Frontal cortex (tissue), 4 donors: ENCODE results near the gene TUBB2A. TPM values are rescaled to one million over a fixed set of nuclear protein-coding genes. Genes with fewer than 3 reads are reported as not detected.
"Not testable (repeated sequence)": the region's sequence is repeated elsewhere in the genome, so short reads cannot be mapped to it uniquely, and the experiment has no call there.

Source experiments
- DNase-seq, 2 donors: peaks; one replicate each; pipeline ENCODE4 v3.0.0; 2012; ENCODE audit warnings: low spot score in 2 of 2
- FAIRE-seq: peaks from 2 replicates; lab custom pipeline; 2012; peaks lifted over from hg19 to GRCh38; lab: Jason Lieb, UNC
- total RNA-seq: library from RNA; depleted of rRNA; stranded (reverse); fragments of >200 nt; gene quantifications from one replicate; pipeline ENCODE4 v1.2.3, GENCODE V29; 2014
- donor health status: control.
- donor health status: control.
- donor health status: control.

TUBB2A gene
- total RNA-seq, 1 donor from 2014 or later, result 1,551 TPM

- FAIRE-seq (no peak), DNase-seq (no peak)
Observed at GRCh38 chr6:3183066-3183465, 25.7 kb upstream of the TUBB2A start.

GRCh38 chr6:3181105-3181504, 23.8 kb upstream of the TUBB2A start:
- FAIRE-seq, result no peak
- DNase-seq, result no peak

- not testable (repeated sequence) for FAIRE-seq, DNase-seq
Observed at GRCh38 chr6:3179945-3180344, 22.6 kb upstream of the TUBB2A start.

- DNase-seq, FAIRE-seq: not testable (repeated sequence)
Observed at GRCh38 chr6:3178666-3179065, 21.3 kb upstream of the TUBB2A start.

GRCh38 chr6:3176562-3177355, 19.4 kb upstream of the TUBB2A start:
- DNase-seq (peak in 1 of 2 donors; percentile 58), FAIRE-seq (no peak)

- DNase-seq, result no peak
- FAIRE-seq, result no peak
Observed at GRCh38 chr6:3175715-3176402, 18.5 kb upstream of the TUBB2A start.

- not testable (repeated sequence) for DNase-seq, FAIRE-seq
Observed at GRCh38 chr6:3173636-3174089, 16.3 kb upstream of the TUBB2A start.

- DNase-seq, FAIRE-seq: not testable (repeated sequence)
Observed at GRCh38 chr6:3172789-3173188, 15.4 kb upstream of the TUBB2A start.

- DNase-seq, FAIRE-seq: not testable (repeated sequence)
Observed at GRCh38 chr6:3171313-3172175, 14.2 kb upstream of the TUBB2A start.

GRCh38 chr6:3170676-3171075, 13.3 kb upstream of the TUBB2A start:
- not testable (repeated sequence) for FAIRE-seq, DNase-seq

GRCh38 chr6:3168046-3168445, 10.7 kb upstream of the TUBB2A start:
- FAIRE-seq, DNase-seq: not testable (repeated sequence)

GRCh38 chr6:3166535-3167225, 9.3 kb upstream of the TUBB2A start:
- FAIRE-seq, DNase-seq: not testable (repeated sequence)

- FAIRE-seq (no peak), DNase-seq (no peak)
Observed at GRCh38 chr6:3165631-3166534, 8.5 kb upstream of the TUBB2A start.

GRCh38 chr6:3164388-3164787, 7.0 kb upstream of the TUBB2A start:
- FAIRE-seq (no peak), DNase-seq (no peak)

GRCh38 chr6:3163248-3163594, 5.9 kb upstream of the TUBB2A start:
- DNase-seq, result no peak
- FAIRE-seq, result no peak

GRCh38 chr6:3162565-3163247, 5.4 kb upstream of the TUBB2A start:
- FAIRE-seq (no peak), DNase-seq (peak; percentile 68 to 71)

- no peak for DNase-seq
- FAIRE-seq, result no peak
Observed at GRCh38 chr6:3162067-3162497, 4.7 kb upstream of the TUBB2A start.
